Psoas muscle (tissue), 8 donors: ENCODE data around the gene TAF12. TPM values are rescaled to one million over a fixed set of nuclear protein-coding genes. Genes with fewer than 3 reads are reported as not detected.
"Not testable (repeated sequence)": the region's sequence is repeated elsewhere in the genome, so short reads cannot be mapped to it uniquely, and the experiment has no call there.

ENCODE experiments used
- ATAC-seq, 4 donors: fragments of 200-7000 bp; cut with Tn5 transposase; one replicate each; pipeline ENCODE4 v1.9.1; 2020; ENCODE audit warnings: moderate library complexity in 3 of 4, mild to moderate bottlenecking in 2 of 4
- DNase-seq, 2 donors: peaks; one replicate each; pipeline ENCODE4 v3.0.0-alpha.2; 2020
- H3K27ac ChIP-seq: fragments of 200-600 bp; one replicate; pipeline ENCODE4 v1.8.0; 2022
- H3K27me3 ChIP-seq, 3 donors: fragments of 200-600 bp in 1 of 3; one replicate each; pipeline versions ENCODE4 v1.6.1 to v1.8.0; 2013 to 2022; ENCODE audit warnings: low read length in 2 of 3, mild to moderate bottlenecking in 2 of 3, moderate library complexity in 1 of 3; ENCODE audit not compliant: insufficient read depth in 3 of 3
- H3K36me3 ChIP-seq, 2 donors: fragments of 200-600 bp in 1 of 2; one replicate each; pipeline versions ENCODE4 v1.6.1 to v1.8.0; 2013 to 2022; ENCODE audit warnings: low read depth in 1 of 2, mild to moderate bottlenecking in 1 of 2, moderate library complexity in 1 of 2; ENCODE audit not compliant: insufficient read depth in 1 of 2
- H3K4me1 ChIP-seq: fragments of 200-600 bp; one replicate; pipeline ENCODE4 v1.8.0; 2022
- H3K4me3 ChIP-seq: fragments of 200-600 bp; one replicate; pipeline ENCODE4 v1.8.0; 2022; ENCODE audit warnings: mild to moderate bottlenecking
- H3K9me3 ChIP-seq: fragments of 200-600 bp; one replicate; pipeline ENCODE4 v1.8.0; 2022
- CTCF ChIP-seq: fragments of 200-600 bp; IDR thresholded peaks from one replicate; pipeline ENCODE4 v1.8.0; 2022; ENCODE audit warnings: antibody characterized with exemption
- WGBS, 3 donors: extraction: QIAGEN DNeasy Blood & Tissue Kit; methylation state at CpG; one replicate each; pipeline versions ENCODE4 v1.1.6 to v1.1.7; 2013; 5-methylcytosine and 5-hydroxymethylcytosine counted together
- intact Hi-C, 2 donors: fragments of 100-400 bp; cut with DNase I; formaldehyde crosslinking; loops; one replicate each; pipeline versions ENCODE4 v1.11.0 to v1.14.2; 2022
- polyA plus RNA-seq, 3 donors: library from polyadenylated mRNA; stranded (reverse); fragments of 200-250 nt; gene quantifications; one replicate each; pipeline ENCODE4 v1.2.3, GENCODE V29; 2013
- total RNA-seq, 4 donors: library from RNA; stranded (reverse); fragmentation: NEBNext Ultra II Directional in 2 of 4; extraction: Animal tissue kit (Norgen Biotek cat#: 25700) in 2 of 4; gene quantifications; one replicate each; pipeline versions ENCODE4 v1.2.1 to v1.2.4, GENCODE V29; 2021 to 2023
- donor health status: healthy with polysubstance abuse.
- donor health status: DM: no; HTN: no; CAD: no; lungs with moderate emphysema.
- donor health status: Bipolar disorder and iron deficiency.
- donor health status: healthy.
- donor health status: DM: yes; HTN: yes; CAD: no.
- donor health status: DM: no; HTN: no; CAD: no.
- donor health status: DM: no; HTN: no; CAD: no.
- donor health status: DM: yes; HTN: yes; CAD: no.

TAF12 gene
- total and polyA plus RNA-seq, 7 donors, result 24.4 to 54.0 (median 30.3) TPM

GRCh38 chr1:28602536-28603439, 40.1 kb downstream of the TAF12 start:
- WGBS, 3 donors, result 65 to 69% (median 66%) methylated on average over 15 of the region's 15 CpGs
- H3K4me1 ChIP-seq, result peaks cover 13% of the 10 kb centered on the region
- DNase-seq (no peak), ATAC-seq (peak in 1 of 4 donors; percentile 75)
- H3K27ac ChIP-seq, result no peak overlapping the region
- no peaks in the 10 kb centered on the region for H3K9me3 ChIP-seq
- intact Hi-C loops, result loop anchor here (1.0 to 5.0 kb wide), 4 partner anchors 85 to 245 kb away; no protein-coding TSS in a partner anchor
- H3K27me3 ChIP-seq, result no peaks in the 10 kb centered on the region
- peak; percentile 57 for TF ChIP-seq CTCF
- H3K4me3 ChIP-seq, result no peak overlapping the region
- peaks cover 5 to 55% of the 10 kb centered on the region in 2 donors for H3K36me3 ChIP-seq

GRCh38 chr1:28601696-28602095, 41.2 kb downstream of the TAF12 start:
- TF ChIP-seq CTCF, result no peak
- Histone ChIP-seq H3K27me3 (no peaks in the 10 kb centered on the region), H3K4me3 (no peak overlapping the region), H3K4me1 (peaks cover 13% of the 10 kb centered on the region), H3K27ac (peak overlapping the region; percentile 46), H3K36me3 (peaks cover 5 to 44% of the 10 kb centered on the region in 2 donors), H3K9me3 (no peaks in the 10 kb centered on the region)
- peak; percentile 66 to 89 (median 70) for ATAC-seq
- DNase-seq, result no peak
- intact Hi-C loops, result loop anchor here (1.0 to 5.0 kb wide), 4 partner anchors 84 to 244 kb away; no protein-coding TSS in a partner anchor
- WGBS, 3 donors, result 39 to 71% (median 43%) methylated on average over 3 of the region's 3 CpGs

GRCh38 chr1:28596276-28596675, 46.6 kb downstream of the TAF12 start:
- H3K4me3 ChIP-seq, H3K27ac ChIP-seq, intact Hi-C loops, ATAC-seq, DNase-seq, H3K4me1 ChIP-seq, H3K27me3 ChIP-seq, H3K9me3 ChIP-seq: not testable (repeated sequence)
- WGBS, 3 donors, result 96 to 98% (median 96%) methylated on average over 11 of the region's 11 CpGs
- H3K36me3 ChIP-seq, result peaks cover 0 to 15% of the 10 kb centered on the region in 2 donors

- no peak for DNase-seq
- Histone ChIP-seq H3K9me3 (no peaks in the 10 kb centered on the region), H3K27ac (no peak overlapping the region), H3K4me1 (peaks cover 3% of the 10 kb centered on the region), H3K27me3 (no peaks in the 10 kb centered on the region), H3K4me3 (no peak overlapping the region), H3K36me3 (peaks cover 0 to 11% of the 10 kb centered on the region in 2 donors)
- intact Hi-C loops, result loop anchor here in 1 of 2 donors (2.0 kb wide), 1 partner anchor 67 kb away; no protein-coding TSS in a partner anchor
- ATAC-seq, result no peak
- no peak for TF ChIP-seq CTCF
- 87 to 91% (median 87%) methylated on average over 10 of the region's 10 CpGs for WGBS, 3 donors
Measured at GRCh38 chr1:28595412-28596191, 47.3 kb downstream of the TAF12 start.

GRCh38 chr1:28594686-28595411, 48.0 kb downstream of the TAF12 start:
- not testable (repeated sequence) for H3K36me3 ChIP-seq, H3K4me3 ChIP-seq, H3K9me3 ChIP-seq, H3K27ac ChIP-seq, H3K27me3 ChIP-seq, H3K4me1 ChIP-seq
- intact Hi-C loops, result loop anchor here in 1 of 2 donors (2.0 kb wide), 1 partner anchor 66 kb away; no protein-coding TSS in a partner anchor
- DNase-seq, result peak; percentile 45 to 60
- ATAC-seq, result peak in 1 of 4 donors; percentile 17
- 26 to 32% (median 31%) methylated on average over 7 of the region's 7 CpGs for WGBS, 3 donors

GRCh38 chr1:28593988-28594356, 48.9 kb downstream of the TAF12 start:
- intact Hi-C loops, result loop anchor here in 1 of 2 donors (2.0 kb wide), 1 partner anchor 65 kb away; no protein-coding TSS in a partner anchor
- not testable (repeated sequence) for H3K27me3 ChIP-seq, H3K9me3 ChIP-seq, H3K27ac ChIP-seq, H3K36me3 ChIP-seq, DNase-seq, ATAC-seq, H3K4me3 ChIP-seq, H3K4me1 ChIP-seq
- 69 to 71% (median 70%) methylated on average over 3 of the region's 3 CpGs for WGBS, 3 donors
